ENCODE measurements around the gene BCL2.

BCL2 gene

DNA sequence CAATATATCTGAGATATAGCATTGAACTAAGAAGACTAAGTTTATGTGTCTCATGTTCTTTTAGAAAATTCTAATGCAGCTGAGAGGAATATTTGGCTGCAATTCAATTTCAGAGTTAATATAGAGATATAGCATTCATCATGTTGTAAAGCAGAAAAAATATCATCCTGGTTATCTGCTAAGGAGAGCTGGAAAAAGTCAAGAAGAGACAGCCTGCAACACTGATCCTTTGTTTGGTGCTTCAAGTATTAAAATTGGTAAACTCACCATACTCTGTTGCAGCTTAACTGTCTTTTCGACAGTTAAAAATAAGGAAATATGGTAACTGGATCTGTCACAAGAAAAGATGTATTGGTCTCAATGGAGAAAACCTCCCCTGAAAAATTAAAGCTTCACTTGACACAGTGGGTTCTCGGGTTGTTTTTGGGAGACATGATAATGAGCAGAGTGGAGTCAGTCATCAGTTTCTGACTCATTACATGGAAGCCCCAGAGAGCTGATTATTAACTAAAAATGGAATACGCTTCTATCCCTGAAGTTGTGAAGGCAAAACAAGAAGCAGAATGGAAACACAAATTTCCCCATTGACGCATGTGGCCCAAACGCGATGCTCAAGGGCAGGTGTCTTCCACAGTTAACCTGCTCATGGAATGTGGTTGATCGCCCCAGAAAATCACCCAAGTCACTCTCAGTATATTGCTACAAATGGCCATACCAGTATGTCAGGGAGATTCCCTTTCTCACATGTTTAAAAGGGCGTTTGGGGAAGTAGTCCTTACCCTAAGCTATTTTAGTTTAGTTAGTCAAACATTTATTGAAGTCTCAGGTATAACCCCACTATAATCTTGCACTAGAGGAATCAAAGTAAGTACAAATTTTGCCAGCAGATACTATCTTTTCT is 8.2 kb downstream of the BCL2 start:
- Histone ChIP-seq H3K27ac (ENCODE audit: low read depth, low read length) (no peak overlapping the region), H3K27me3 (ENCODE audit: control insufficient read depth in 1 of 2, insufficient read depth in 2 of 2, low read length in 2 of 2) (no peaks in the 10 kb centered on the region), H3K4me1 (ENCODE audit: control insufficient read depth in 1 of 2, insufficient read depth in 2 of 2, low read length in 2 of 2) (peaks cover 26 to 28% of the 10 kb centered on the region in 2 donors), H3K9me3 (ENCODE audit: control insufficient read depth in 1 of 2, low read length in 2 of 2) (no peaks in the 10 kb centered on the region), H3K36me3 (ENCODE audit: control insufficient read depth in 1 of 2, insufficient read depth in 2 of 2, low read length in 2 of 2) (no peaks in the 10 kb centered on the region), H3K9ac (ENCODE audit: low read depth in 1 of 2, low read length in 2 of 2) (no peak overlapping the region), H3K4me3 (ENCODE audit: low read depth in 1 of 2, low read length in 2 of 2) (no peak overlapping the region)

DNA sequence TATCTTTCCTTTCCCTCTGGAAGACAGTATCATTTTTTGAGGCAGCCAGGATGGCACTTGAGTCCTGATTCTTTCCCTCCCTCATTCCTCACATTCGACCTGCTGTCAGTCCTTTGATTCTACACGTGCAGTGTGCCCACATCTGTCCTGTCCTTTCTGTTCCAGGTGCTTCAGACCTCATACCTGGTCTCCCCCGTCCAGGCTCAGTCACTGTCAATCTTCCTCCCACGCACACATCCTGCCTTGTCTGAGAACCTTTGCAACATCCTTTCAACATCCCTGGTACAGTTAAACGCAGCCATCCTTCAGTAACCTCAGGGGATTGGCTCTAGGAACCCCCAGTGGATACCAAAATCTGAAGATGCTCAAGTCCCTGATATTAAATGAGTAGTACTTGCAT is 10.1 kb downstream of the BCL2 start:
- Histone ChIP-seq H3K9ac (ENCODE audit: low read depth in 1 of 2, low read length in 2 of 2) (no peak overlapping the region), H3K4me1 (ENCODE audit: control insufficient read depth in 1 of 2, insufficient read depth in 2 of 2, low read length in 2 of 2) (peaks cover 18 to 24% of the 10 kb centered on the region in 2 donors), H3K27ac (ENCODE audit: low read depth, low read length) (no peak overlapping the region), H3K27me3 (ENCODE audit: control insufficient read depth in 1 of 2, insufficient read depth in 2 of 2, low read length in 2 of 2) (no peaks in the 10 kb centered on the region), H3K9me3 (ENCODE audit: control insufficient read depth in 1 of 2, low read length in 2 of 2) (no peaks in the 10 kb centered on the region), H3K4me3 (ENCODE audit: low read depth in 1 of 2, low read length in 2 of 2) (no peak overlapping the region), H3K36me3 (ENCODE audit: control insufficient read depth in 1 of 2, insufficient read depth in 2 of 2, low read length in 2 of 2) (no peaks in the 10 kb centered on the region)

DNA sequence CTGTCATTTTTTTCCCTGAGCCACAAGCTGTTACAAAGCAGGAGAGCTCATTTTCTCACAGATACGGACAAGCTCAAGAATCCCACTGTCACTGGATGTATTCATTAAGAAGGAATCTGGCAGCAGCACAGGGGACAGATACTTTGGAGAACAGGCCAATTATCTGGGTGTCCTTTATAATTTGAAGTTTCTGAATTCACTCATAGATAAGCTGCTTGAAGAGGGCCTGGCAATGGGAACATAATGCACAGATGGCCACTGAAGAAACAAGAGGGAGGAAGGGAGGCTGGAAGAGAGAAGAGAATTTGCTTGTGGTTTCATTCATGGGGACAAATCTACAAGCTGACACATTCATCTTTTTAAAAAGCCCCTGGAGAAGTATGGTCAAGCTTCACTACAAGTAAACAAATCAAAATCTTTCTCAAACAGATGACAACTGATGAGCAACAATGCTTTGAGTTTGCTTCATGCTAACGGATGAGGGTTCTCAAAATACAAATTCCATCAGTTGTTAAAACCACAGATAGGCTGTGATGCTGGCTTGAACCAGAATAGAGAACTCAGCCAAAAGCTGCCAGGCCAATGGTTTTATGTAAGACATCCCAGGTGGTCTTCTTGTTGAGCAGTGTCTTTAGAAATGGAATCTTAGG is 11.9 kb downstream of the BCL2 start:
- Histone ChIP-seq H3K9ac (ENCODE audit: low read depth in 1 of 2, low read length in 2 of 2) (no peak overlapping the region), H3K36me3 (ENCODE audit: control insufficient read depth in 1 of 2, insufficient read depth in 2 of 2, low read length in 2 of 2) (no peaks in the 10 kb centered on the region), H3K9me3 (ENCODE audit: control insufficient read depth in 1 of 2, low read length in 2 of 2) (no peaks in the 10 kb centered on the region), H3K27ac (ENCODE audit: low read depth, low read length) (no peak overlapping the region), H3K4me1 (ENCODE audit: control insufficient read depth in 1 of 2, insufficient read depth in 2 of 2, low read length in 2 of 2) (peaks cover 15 to 23% of the 10 kb centered on the region in 2 donors), H3K4me3 (ENCODE audit: low read depth in 1 of 2, low read length in 2 of 2) (no peak overlapping the region), H3K27me3 (ENCODE audit: control insufficient read depth in 1 of 2, insufficient read depth in 2 of 2, low read length in 2 of 2) (no peaks in the 10 kb centered on the region)

DNA sequence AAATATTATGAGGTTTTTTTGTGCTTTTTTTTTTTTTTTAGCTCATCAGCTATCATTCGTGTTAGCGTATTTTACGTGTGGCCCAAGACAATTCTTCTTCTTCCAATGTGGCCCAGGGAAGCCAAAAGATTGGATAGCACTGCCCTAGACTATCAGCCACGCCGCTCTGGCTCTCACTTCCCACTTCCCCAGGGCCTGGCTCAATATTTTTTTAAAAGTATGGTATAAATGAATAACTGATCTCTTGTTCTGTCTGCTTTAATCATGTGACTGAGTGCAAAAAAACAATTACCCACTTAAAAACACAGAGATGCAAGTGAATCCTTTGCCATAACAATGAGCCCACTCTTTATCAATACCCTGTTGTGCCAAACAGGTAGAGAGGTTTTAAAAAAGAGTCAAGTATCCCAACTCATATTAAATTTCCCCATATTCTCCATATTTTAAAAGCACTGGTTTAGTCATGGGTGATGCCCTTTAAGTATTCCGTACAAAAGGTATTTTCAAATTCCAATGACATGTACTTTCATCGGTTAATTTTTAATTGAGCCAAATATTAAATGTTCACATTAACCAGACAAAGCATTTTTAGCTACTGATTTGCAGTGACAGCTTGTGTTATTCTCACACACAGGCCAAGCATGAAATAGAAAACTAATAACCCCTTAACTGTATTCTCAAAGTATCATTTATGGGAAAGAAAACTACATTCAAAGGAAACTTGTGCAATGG is 12.6 kb downstream of the BCL2 start:
- Histone ChIP-seq H3K36me3 (ENCODE audit: control insufficient read depth in 1 of 2, insufficient read depth in 2 of 2, low read length in 2 of 2) (no peaks in the 10 kb centered on the region), H3K27ac (ENCODE audit: low read depth, low read length) (no peak overlapping the region), H3K4me1 (ENCODE audit: control insufficient read depth in 1 of 2, insufficient read depth in 2 of 2, low read length in 2 of 2) (peaks cover 15 to 26% of the 10 kb centered on the region in 2 donors), H3K4me3 (ENCODE audit: low read depth in 1 of 2, low read length in 2 of 2) (no peak overlapping the region), H3K27me3 (ENCODE audit: control insufficient read depth in 1 of 2, insufficient read depth in 2 of 2, low read length in 2 of 2) (no peaks in the 10 kb centered on the region), H3K9me3 (ENCODE audit: control insufficient read depth in 1 of 2, low read length in 2 of 2) (no peaks in the 10 kb centered on the region), H3K9ac (ENCODE audit: low read depth in 1 of 2, low read length in 2 of 2) (no peak overlapping the region)

DNA sequence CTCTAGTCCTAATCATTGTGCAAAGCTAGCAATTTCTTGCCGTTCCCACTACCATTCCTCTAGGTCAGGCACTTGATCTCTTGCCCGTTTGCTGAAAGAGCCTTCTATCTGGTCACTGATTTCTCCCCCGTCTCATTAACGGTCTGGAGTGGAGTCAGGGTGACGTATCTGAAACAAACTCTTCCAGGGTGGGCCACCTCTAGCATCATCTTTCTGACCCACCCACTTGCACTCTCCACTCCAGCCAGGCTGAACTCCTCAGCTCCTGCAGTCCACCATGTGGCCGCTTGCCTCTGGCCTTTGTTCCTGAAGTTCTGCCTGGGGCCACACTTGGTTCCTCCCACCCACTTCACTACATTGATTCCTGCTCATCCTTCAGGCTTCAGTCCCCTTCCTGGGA is 13.3 kb downstream of the BCL2 start:
- no peak overlapping the region for H3K4me3 ChIP-seq (ENCODE audit: low read depth in 1 of 2, low read length in 2 of 2)
- H3K27ac ChIP-seq (ENCODE audit: low read depth, low read length), result no peak overlapping the region

DNA sequence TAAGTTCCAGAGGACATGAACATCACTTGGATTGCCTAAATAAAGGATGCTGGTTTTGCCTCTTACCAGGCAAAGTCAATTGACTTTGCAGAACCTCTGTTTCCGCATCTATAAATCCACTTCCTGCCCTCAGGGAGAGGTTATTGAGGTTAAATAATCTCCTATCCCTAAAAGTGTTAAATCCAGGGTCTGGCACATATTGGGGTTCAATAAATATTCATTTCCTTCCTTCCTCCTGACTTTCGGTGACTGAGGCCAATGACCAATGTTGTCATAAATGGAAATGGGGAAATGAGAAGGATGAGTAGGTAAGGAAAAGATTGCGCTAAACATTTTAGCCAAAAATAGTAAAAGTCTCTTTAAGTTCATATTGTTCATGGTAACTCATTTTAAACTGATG is 16.0 kb downstream of the BCL2 start:
- Histone ChIP-seq H3K4me3 (ENCODE audit: low read depth in 1 of 2, low read length in 2 of 2) (no peak overlapping the region), H3K4me1 (ENCODE audit: control insufficient read depth in 1 of 2, insufficient read depth in 2 of 2, low read length in 2 of 2) (peaks cover 26 to 37% of the 10 kb centered on the region in 2 donors), H3K9me3 (ENCODE audit: control insufficient read depth in 1 of 2, low read length in 2 of 2) (no peaks in the 10 kb centered on the region), H3K27ac (ENCODE audit: low read depth, low read length) (no peak overlapping the region), H3K36me3 (ENCODE audit: control insufficient read depth in 1 of 2, insufficient read depth in 2 of 2, low read length in 2 of 2) (no peaks in the 10 kb centered on the region), H3K27me3 (ENCODE audit: control insufficient read depth in 1 of 2, insufficient read depth in 2 of 2, low read length in 2 of 2) (no peaks in the 10 kb centered on the region), H3K9ac (ENCODE audit: low read depth in 1 of 2, low read length in 2 of 2) (no peak overlapping the region)

More for the DNA sequence above, 13.3 kb downstream of the BCL2 start:
- no peaks in the 10 kb centered on the region for H3K9me3 ChIP-seq (ENCODE audit: control insufficient read depth in 1 of 2, low read length in 2 of 2)
- peaks cover 15 to 26% of the 10 kb centered on the region in 2 donors for H3K4me1 ChIP-seq (ENCODE audit: control insufficient read depth in 1 of 2, insufficient read depth in 2 of 2, low read length in 2 of 2)
- no peaks in the 10 kb centered on the region for H3K27me3 ChIP-seq (ENCODE audit: control insufficient read depth in 1 of 2, insufficient read depth in 2 of 2, low read length in 2 of 2)
- no peaks in the 10 kb centered on the region for H3K36me3 ChIP-seq (ENCODE audit: control insufficient read depth in 1 of 2, insufficient read depth in 2 of 2, low read length in 2 of 2)
- H3K9ac ChIP-seq (ENCODE audit: low read depth in 1 of 2, low read length in 2 of 2), result no peak overlapping the region

DNA sequence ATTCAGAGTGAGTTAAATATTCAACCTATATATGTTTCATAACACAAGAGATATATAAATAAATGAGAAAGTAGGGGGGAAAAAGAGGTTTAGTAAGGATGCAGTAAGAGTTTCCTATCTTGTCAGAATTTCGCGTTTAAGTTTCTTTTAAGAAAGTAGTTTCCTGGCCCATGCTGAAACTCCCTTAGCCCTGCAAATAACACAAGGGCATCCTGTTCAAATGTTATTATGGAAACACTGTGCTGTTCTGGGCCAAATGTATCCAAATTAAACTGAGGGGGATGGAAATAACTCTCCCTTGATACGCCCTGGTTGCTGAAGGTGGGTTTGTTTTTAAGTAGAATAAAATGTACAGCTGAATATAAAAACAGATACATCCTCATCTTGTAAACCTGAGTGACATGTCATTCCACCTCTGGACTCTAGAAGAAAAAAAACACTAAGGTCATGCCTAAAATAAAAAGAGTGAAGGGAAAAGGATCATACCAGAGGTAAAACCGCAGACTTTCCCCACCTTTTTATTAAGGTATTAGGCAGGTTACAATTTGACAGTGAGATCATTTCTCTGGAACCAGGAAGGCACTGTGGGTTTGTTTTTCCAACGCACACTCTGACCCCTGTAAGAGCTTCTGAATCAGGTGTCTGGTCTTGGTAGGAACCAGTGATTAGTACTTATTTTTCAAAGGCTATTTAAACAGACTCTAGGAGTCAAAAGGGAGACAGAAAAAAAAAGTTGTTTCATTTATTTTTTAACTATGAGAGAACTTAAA is 16.7 kb downstream of the BCL2 start:
- H3K4me1 ChIP-seq (ENCODE audit: control insufficient read depth in 1 of 2, insufficient read depth in 2 of 2, low read length in 2 of 2), result peaks cover 28 to 39% of the 10 kb centered on the region in 2 donors
- no peak overlapping the region for H3K4me3 ChIP-seq (ENCODE audit: low read depth in 1 of 2, low read length in 2 of 2)

DNA sequence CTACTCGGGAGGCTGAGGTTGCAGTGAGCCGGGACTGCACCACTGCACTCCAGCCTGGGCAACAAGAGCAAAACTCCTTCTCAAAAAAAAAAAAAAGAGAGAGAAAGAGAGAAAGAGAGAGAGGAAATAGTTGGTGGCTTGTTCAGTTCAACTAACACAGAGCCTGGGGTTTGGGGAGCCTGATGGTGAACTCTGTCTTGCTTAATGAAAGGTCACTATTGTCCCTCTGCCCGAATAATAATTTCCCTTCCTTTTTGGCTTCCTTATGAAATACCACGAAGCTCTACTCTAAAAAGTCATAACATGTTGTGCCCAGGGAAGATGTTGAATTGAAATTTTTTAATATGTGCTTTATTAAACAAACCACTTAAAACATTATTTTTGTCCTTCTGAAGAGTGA is 17.3 kb downstream of the BCL2 start:
- no peaks in the 10 kb centered on the region for H3K36me3 ChIP-seq (ENCODE audit: control insufficient read depth in 1 of 2, insufficient read depth in 2 of 2, low read length in 2 of 2)
- no peak overlapping the region for H3K9ac ChIP-seq (ENCODE audit: low read depth in 1 of 2, low read length in 2 of 2)
- peaks cover 28 to 38% of the 10 kb centered on the region in 2 donors for H3K4me1 ChIP-seq (ENCODE audit: control insufficient read depth in 1 of 2, insufficient read depth in 2 of 2, low read length in 2 of 2)
- no peaks in the 10 kb centered on the region for H3K9me3 ChIP-seq (ENCODE audit: control insufficient read depth in 1 of 2, low read length in 2 of 2)
- no peak overlapping the region for H3K27ac ChIP-seq (ENCODE audit: low read depth, low read length)
- H3K27me3 ChIP-seq (ENCODE audit: control insufficient read depth in 1 of 2, insufficient read depth in 2 of 2, low read length in 2 of 2), result no peaks in the 10 kb centered on the region
- H3K4me3 ChIP-seq (ENCODE audit: low read depth in 1 of 2, low read length in 2 of 2), result no peak overlapping the region

More for the DNA sequence above, 16.7 kb downstream of the BCL2 start:
- H3K36me3 ChIP-seq (ENCODE audit: control insufficient read depth in 1 of 2, insufficient read depth in 2 of 2, low read length in 2 of 2), result no peaks in the 10 kb centered on the region
- no peak overlapping the region for H3K27ac ChIP-seq (ENCODE audit: low read depth, low read length)
- no peak overlapping the region for H3K9ac ChIP-seq (ENCODE audit: low read depth in 1 of 2, low read length in 2 of 2)
- no peaks in the 10 kb centered on the region for H3K27me3 ChIP-seq (ENCODE audit: control insufficient read depth in 1 of 2, insufficient read depth in 2 of 2, low read length in 2 of 2)
- H3K9me3 ChIP-seq (ENCODE audit: control insufficient read depth in 1 of 2, low read length in 2 of 2), result no peaks in the 10 kb centered on the region

DNA sequence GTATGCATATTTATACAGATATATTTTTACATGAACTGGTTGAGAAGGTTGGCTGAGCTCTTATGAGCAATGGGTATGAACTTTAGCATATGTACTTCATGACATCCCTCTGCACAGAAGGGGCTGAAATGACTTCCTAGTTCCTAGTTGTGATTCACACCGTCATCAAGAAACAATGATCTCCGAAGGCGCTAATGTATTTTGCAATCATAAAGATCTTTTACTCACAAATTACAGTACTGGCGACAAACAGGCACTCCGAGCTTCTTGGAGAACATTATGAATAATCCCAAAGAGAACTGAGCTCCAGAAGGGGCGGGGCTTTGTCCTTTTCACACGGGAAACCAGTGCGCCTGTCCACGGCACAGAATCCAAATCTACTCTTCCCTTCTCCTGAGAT is 18.1 kb downstream of the BCL2 start:
- Histone ChIP-seq H3K27me3 (ENCODE audit: control insufficient read depth in 1 of 2, insufficient read depth in 2 of 2, low read length in 2 of 2) (no peaks in the 10 kb centered on the region), H3K27ac (ENCODE audit: low read depth, low read length) (no peak overlapping the region), H3K9ac (ENCODE audit: low read depth in 1 of 2, low read length in 2 of 2) (no peak overlapping the region), H3K4me1 (ENCODE audit: control insufficient read depth in 1 of 2, insufficient read depth in 2 of 2, low read length in 2 of 2) (peaks cover 28 to 38% of the 10 kb centered on the region in 2 donors), H3K9me3 (ENCODE audit: control insufficient read depth in 1 of 2, low read length in 2 of 2) (no peaks in the 10 kb centered on the region), H3K36me3 (ENCODE audit: control insufficient read depth in 1 of 2, insufficient read depth in 2 of 2, low read length in 2 of 2) (no peaks in the 10 kb centered on the region), H3K4me3 (ENCODE audit: low read depth in 1 of 2, low read length in 2 of 2) (no peak overlapping the region)

Measured in duodenal mucosa (tissue), 2 donors.